Measurements from ENCODE around the gene FOXJ1. TPM values are rescaled to one million over a fixed set of nuclear protein-coding genes. Genes with fewer than 3 reads are reported as not detected.
A peak's percentile ranks its signal among the peaks of the same experiment; 100 is the strongest.

Gene FOXJ1
- total RNA-seq, 1 experiment from 2014 or later = 0.10 TPM

DNA sequence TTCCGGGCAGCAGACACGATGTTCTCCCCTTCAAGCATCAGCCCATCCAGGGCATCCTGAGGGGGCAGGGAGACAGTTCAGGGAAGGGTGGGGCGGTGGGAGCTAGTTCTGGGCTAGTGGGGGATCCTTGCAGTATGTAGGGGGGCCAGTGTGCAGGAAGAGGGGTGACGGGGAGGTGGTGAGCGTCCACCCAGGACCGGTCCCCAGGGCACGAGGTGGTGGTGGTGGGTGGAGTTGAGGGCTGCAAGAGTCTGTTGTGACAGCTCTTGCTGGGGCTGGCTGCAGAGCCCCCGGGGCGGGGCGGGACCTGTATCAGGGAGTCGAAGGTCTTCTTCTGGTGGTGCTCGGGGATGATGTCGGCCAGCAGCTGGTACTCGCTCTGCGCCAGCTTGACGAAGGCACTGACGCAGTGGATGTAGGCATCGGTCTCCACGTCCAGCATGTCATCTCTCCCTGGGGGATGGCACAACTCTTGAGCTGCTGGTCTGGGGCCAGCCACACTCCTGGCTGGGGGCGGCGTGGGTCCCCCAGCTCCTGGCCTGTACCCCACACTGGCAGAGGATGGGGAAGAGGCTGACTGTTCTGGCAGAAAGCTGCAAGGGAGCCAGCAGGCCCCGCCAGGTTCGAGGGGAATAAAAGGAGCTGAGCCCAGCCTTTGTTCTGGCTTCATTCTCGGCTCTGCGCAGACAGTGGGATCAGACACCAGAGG is 52.0 kb downstream of the FOXJ1 start:
- peaks cover 50% of the 10 kb centered on the region for H3K36me3 ChIP-seq
- no peak for DNase-seq
- no peaks in the 10 kb centered on the region for H3K9me3 ChIP-seq (replicated peaks)
- H3K4me1 ChIP-seq = no peaks in the 10 kb centered on the region
- H3K27me3 ChIP-seq = no peaks in the 10 kb centered on the region
- H3K27ac ChIP-seq = no peak overlapping the region
- no peak overlapping the region for H3K4me3 ChIP-seq

DNA sequence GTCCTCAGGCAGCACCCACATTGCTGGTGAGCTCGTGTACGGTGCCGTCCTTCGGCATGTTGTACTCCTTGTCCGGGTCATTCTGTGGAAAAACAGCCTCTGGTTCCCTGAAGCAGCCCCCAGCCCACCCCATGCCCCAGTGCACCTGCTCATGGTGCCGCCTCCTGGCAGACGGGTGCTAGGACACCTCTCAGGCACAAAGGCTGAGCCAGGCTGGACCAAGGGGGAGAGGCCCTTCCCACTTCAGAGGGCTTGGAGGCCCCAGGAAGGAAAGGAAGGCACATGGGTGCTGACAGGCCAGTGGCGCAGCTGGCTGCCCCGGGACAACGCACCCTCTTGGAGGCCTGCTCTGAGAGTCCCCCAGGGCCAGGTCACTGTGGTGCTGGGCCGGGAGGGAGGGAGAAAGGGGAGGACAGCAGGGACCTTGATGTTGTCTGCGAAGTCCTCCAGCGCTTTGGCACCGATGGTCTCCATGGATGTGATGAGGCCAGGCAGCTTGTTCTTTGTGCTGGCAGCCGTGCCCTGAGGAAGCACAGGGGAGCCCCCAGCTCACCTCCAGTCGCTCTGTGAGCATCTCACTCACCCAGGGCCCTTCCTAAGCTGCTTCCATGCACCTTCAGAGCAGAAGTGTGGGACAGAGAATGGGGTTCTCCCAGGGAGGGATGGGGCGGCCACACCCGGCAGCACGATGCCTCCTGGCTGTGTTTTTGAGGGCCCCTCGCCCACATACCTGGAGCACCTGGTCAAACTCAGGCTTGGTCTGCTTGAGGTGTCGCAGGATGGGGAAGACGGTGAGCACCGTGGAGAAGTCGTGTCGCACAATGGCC is 52.8 kb downstream of the FOXJ1 start:
- peaks cover 44% of the 10 kb centered on the region for H3K36me3 ChIP-seq
- DNase-seq = no peak

GRCh38 chr17:76087531-76087930 is 53.5 kb downstream of the FOXJ1 start:
- Histone ChIP-seq H3K4me1 (peaks cover 4% of the 10 kb centered on the region; the same call in 1 of the 2 replicates), H3K9me3 (replicated peaks) (no peaks in the 10 kb centered on the region), H3K36me3 (peaks cover 40% of the 10 kb centered on the region), H3K27ac (no peak overlapping the region), H3K4me3 (no peak overlapping the region), H3K27me3 (no peaks in the 10 kb centered on the region)
- no peak for DNase-seq

More for the DNA sequence above, 52.8 kb downstream of the FOXJ1 start:
- H3K4me1 ChIP-seq = no peaks in the 10 kb centered on the region; the same call in 1 of the 2 replicates
- no peak overlapping the region for H3K4me3 ChIP-seq
- no peaks in the 10 kb centered on the region for H3K9me3 ChIP-seq (replicated peaks)
- no peaks in the 10 kb centered on the region for H3K27me3 ChIP-seq
- no peak overlapping the region for H3K27ac ChIP-seq

DNA sequence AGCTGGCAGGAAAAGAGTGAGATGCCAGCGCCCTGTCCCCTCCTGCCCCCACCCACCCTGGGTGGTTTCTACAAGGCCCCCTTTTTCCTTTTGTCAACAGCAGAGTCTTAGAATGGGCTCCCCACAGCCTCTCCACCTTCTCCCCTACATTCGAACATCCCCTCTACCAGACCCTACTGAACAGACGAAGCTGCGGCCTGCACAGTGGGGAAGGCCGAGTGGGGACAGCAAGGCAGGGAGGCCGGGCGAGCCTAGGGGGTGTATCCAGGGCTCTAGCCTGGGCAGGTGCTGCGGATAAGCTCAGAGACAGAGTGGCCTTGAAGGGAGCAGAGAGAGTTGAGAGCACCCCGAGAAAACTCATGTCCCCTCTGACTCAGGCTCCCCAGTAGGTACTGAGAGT is 54.7 kb downstream of the FOXJ1 start:
- no peaks in the 10 kb centered on the region for H3K27me3 ChIP-seq
- H3K4me3 ChIP-seq = no peak overlapping the region
- peak in 1 of 2 experiments; percentile 2 for DNase-seq
- H3K9me3 ChIP-seq (replicated peaks) = no peaks in the 10 kb centered on the region
- peaks cover 4% of the 10 kb centered on the region; the same call in 1 of the 2 replicates for H3K4me1 ChIP-seq
- no peak overlapping the region for H3K27ac ChIP-seq
- H3K36me3 ChIP-seq = peaks cover 38% of the 10 kb centered on the region

Other genes starting within 250 kb of the FOXJ1 start
- gene TRIM65, start 244.3 kb downstream of the FOXJ1 start, total RNA-seq (2014; rRNA removed; shearing (Covaris generic)) = 7.4 and 7.9 TPM in 2 replicates
- gene MRPL38, start 236.4 kb downstream of the FOXJ1 start, total RNA-seq (2014; rRNA removed; shearing (Covaris generic)) = 43.6 and 47.1 TPM in 2 replicates
- gene FBF1, start 200.2 kb downstream of the FOXJ1 start, total RNA-seq (2014; rRNA removed; shearing (Covaris generic)) = 10.3 and 13.5 TPM in 2 replicates
- gene ACOX1, start 162.1 kb downstream of the FOXJ1 start, total RNA-seq (2014; rRNA removed; shearing (Covaris generic)) = 34.8 and 36.4 TPM in 2 replicates
- gene TEN1, start 162.0 kb downstream of the FOXJ1 start, total RNA-seq (2014; rRNA removed; shearing (Covaris generic)) = 11.8 and 17.7 TPM in 2 replicates
- 2.7 and 3.1 TPM in 2 replicates for gene CDK3, start 140.4 kb downstream of the FOXJ1 start, total RNA-seq (2014; rRNA removed; shearing (Covaris generic))
- gene EVPL, start 113.9 kb downstream of the FOXJ1 start, total RNA-seq (2014; rRNA removed; shearing (Covaris generic)) = 0.63 and 1.1 TPM in 2 replicates
- 58.7 and 60.0 TPM in 2 replicates for gene SRP68, start 68.7 kb downstream of the FOXJ1 start, total RNA-seq (2014; rRNA removed; shearing (Covaris generic))
- gene GALR2, start 66.5 kb downstream of the FOXJ1 start, total RNA-seq (2014; rRNA removed; shearing (Covaris generic)) = 0.06 TPM in 1 of 2 replicates, not detected in the other
- gene ZACN, start 62.1 kb downstream of the FOXJ1 start, total RNA-seq (2014; rRNA removed; shearing (Covaris generic)) = 0.14 and 0.25 TPM in 2 replicates
- 101 and 106 TPM in 2 replicates for gene EXOC7, start 37.5 kb downstream of the FOXJ1 start, total RNA-seq (2014; rRNA removed; shearing (Covaris generic))
- gene RNF157, start 99.2 kb upstream of the FOXJ1 start, total RNA-seq (2014; rRNA removed; shearing (Covaris generic)) = 3.3 and 3.5 TPM in 2 replicates
- gene UBALD2, start 124.1 kb upstream of the FOXJ1 start, total RNA-seq (2014; rRNA removed; shearing (Covaris generic)) = 40.7 and 41.9 TPM in 2 replicates
- gene QRICH2, start 167.0 kb upstream of the FOXJ1 start, total RNA-seq (2014; rRNA removed; shearing (Covaris generic)) = 2.7 and 3.5 TPM in 2 replicates
- gene PRPSAP1, start 212.7 kb upstream of the FOXJ1 start, total RNA-seq (2014; rRNA removed; shearing (Covaris generic)) = 69.3 and 70.0 TPM in 2 replicates
- 5.4 and 5.8 TPM in 2 replicates for gene SPHK1, start 243.4 kb upstream of the FOXJ1 start, total RNA-seq (2014; rRNA removed; shearing (Covaris generic))